ENCODE measurements around the gene CFAP210.

Gene CFAP210

DNA sequence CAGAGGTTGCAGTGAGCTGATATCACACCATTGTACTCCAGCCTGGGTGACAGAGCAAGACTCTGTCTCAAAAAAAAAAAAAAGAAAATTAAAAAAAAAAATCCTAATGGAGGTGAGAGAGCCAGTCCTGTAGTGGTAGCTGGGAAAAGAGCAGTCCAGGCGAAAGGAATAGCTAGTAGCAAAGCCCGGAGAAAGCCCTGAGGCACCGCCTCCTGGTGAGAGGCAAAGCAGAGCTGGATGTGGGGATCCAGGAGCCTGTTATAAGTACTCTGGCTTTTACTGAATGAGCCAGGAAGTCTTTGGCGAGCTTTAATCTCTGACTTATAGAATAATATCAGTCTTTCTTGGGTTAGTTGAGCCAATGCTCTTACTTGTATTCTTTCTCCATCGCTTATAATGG lies 32.9 kb upstream of the CFAP210 start:
- no peaks in the 10 kb centered on the region for H3K9me3 ChIP-seq (ENCODE audit: control insufficient read depth in 1 of 2, low read length in 2 of 2)
- no peak overlapping the region for H3K4me3 ChIP-seq (ENCODE audit: low read depth in 1 of 2, low read length in 2 of 2)
- H3K27me3 ChIP-seq (ENCODE audit: low read depth, low read length), result no peaks in the 10 kb centered on the region
- no peaks in the 10 kb centered on the region for H3K4me1 ChIP-seq (ENCODE audit: control insufficient read depth in 1 of 2, insufficient read depth in 2 of 2, low read length in 2 of 2)
- H3K36me3 ChIP-seq (ENCODE audit: control insufficient read depth in 1 of 2, insufficient read depth in 2 of 2, low read length in 2 of 2), result no peaks in the 10 kb centered on the region
- no peak overlapping the region for H3K27ac ChIP-seq (ENCODE audit: low read length)

DNA sequence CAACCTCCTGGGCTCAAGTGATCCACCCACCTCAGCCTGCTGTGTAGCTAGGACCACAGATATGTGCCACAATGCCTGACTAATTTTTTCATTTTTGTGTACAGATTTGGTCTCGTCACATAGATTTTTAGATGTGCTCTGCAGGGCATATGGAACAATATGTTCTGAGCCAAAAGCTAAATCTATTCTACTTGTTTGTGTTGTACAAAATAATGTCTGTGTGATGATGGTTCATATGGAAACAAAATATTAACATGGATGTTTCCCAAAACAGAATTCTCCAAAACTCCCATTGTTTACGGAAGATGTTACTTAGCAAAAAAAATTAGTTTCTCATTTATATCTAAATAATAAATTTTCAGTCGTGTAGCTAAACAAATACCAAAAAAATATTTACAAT lies 26.8 kb upstream of the CFAP210 start:
- Histone ChIP-seq H3K27ac (ENCODE audit: low read length) (no peak overlapping the region), H3K4me1 (ENCODE audit: control insufficient read depth in 1 of 2, insufficient read depth in 2 of 2, low read length in 2 of 2) (peaks cover 3 to 9% of the 10 kb centered on the region in 2 donors), H3K36me3 (ENCODE audit: control insufficient read depth in 1 of 2, insufficient read depth in 2 of 2, low read length in 2 of 2) (no peaks in the 10 kb centered on the region), H3K27me3 (ENCODE audit: low read depth, low read length) (no peaks in the 10 kb centered on the region), H3K4me3 (ENCODE audit: low read depth in 1 of 2, low read length in 2 of 2) (no peak overlapping the region), H3K9me3 (ENCODE audit: control insufficient read depth in 1 of 2, low read length in 2 of 2) (no peaks in the 10 kb centered on the region)

DNA sequence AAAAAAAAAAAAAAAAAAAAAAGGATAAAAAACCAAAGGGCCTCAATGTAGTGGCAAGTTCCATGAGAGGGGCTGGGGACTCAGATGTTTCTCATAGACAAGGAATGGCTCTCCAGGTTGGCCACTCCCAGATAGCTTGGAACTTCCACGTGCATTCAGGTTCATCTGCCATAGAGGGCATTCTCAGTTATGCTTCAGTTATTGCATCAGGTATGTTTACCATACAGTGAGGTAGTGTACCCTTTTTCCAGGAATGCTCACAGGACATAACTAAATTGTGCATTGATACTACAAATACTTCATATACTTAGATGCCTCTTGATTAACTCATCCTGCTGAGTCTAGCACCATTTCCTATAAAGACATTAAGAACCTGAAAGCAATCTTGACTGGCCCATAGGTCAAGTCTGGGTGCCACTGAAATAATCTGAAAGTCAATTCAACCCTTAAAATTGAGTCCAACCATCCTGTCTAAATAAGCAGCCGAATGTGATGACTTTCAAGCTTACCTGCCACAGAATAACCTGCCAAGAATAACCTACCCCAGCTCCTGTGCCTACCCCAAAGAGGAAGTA lies 24.8 kb upstream of the CFAP210 start:
- no peaks in the 10 kb centered on the region for H3K9me3 ChIP-seq (ENCODE audit: control insufficient read depth in 1 of 2, low read length in 2 of 2)
- no peak overlapping the region for H3K27ac ChIP-seq (ENCODE audit: low read length)
- no peak overlapping the region for H3K4me3 ChIP-seq (ENCODE audit: low read depth in 1 of 2, low read length in 2 of 2)
- H3K27me3 ChIP-seq (ENCODE audit: low read depth, low read length), result no peaks in the 10 kb centered on the region
- peaks cover 9 to 24% of the 10 kb centered on the region in 2 donors for H3K4me1 ChIP-seq (ENCODE audit: control insufficient read depth in 1 of 2, insufficient read depth in 2 of 2, low read length in 2 of 2)
- no peaks in the 10 kb centered on the region for H3K36me3 ChIP-seq (ENCODE audit: control insufficient read depth in 1 of 2, insufficient read depth in 2 of 2, low read length in 2 of 2)

DNA sequence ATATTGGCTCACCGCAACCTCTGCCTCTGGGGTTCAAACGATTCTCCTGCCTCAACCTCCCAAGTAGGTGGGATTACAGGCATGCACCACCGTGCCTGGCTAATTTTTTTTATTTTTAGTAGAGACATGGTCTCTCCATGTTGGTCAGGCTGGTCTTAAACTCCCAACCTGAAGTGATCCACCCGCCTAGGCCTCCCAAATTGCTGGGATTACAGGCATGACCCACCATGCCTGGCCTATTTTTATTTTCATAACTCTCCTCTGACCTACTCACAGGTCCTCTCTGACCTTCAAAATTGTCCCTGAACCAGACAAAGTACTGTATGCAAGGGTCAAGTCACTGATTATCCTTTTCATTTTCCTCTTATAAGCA lies 23.5 kb upstream of the CFAP210 start:
- Histone ChIP-seq H3K4me3 (ENCODE audit: low read depth in 1 of 2, low read length in 2 of 2) (no peak overlapping the region), H3K27me3 (ENCODE audit: low read depth, low read length) (no peaks in the 10 kb centered on the region), H3K27ac (ENCODE audit: low read length) (no peak overlapping the region), H3K4me1 (ENCODE audit: control insufficient read depth in 1 of 2, insufficient read depth in 2 of 2, low read length in 2 of 2) (peaks cover 9 to 24% of the 10 kb centered on the region in 2 donors), H3K36me3 (ENCODE audit: control insufficient read depth in 1 of 2, insufficient read depth in 2 of 2, low read length in 2 of 2) (no peaks in the 10 kb centered on the region), H3K9me3 (ENCODE audit: control insufficient read depth in 1 of 2, low read length in 2 of 2) (no peaks in the 10 kb centered on the region)

DNA sequence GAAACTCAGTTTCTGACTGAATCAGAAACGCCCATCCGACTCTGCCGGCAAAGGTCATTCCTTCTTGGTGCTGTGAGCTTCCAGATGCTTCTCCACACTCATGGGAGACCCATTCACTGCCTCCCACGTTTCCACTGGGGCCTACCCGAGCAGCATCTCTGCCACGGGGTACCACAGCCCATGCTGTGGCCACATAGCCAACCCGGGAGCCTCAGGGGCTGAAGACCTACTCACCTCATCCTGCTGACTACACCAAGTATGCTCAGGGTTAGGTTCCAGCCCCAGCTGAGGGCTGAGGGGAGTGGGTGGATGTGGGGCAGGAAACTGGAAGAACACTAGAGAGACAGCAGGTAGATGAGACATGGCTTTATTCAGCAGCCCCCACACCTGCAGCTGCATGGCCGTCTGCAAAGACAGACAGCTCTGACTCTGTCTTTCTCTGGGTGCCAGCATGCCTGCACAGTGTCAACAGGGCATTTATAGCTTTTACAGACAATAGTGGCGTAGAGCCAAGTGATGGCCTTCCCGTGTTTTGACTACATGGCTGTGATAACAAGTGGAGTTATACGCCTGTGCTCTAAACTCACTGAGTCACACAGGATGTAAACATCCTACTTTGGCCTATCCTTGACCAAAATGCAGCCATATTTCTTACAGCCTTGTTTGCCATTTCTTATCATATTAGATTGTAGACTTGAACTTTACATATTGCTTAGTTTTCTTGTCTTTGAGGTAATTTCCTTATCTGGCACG lies 22.9 kb upstream of the CFAP210 start:
- Histone ChIP-seq H3K27me3 (ENCODE audit: low read depth, low read length) (no peaks in the 10 kb centered on the region), H3K9me3 (ENCODE audit: control insufficient read depth in 1 of 2, low read length in 2 of 2) (no peaks in the 10 kb centered on the region), H3K27ac (ENCODE audit: low read length) (no peak overlapping the region), H3K36me3 (ENCODE audit: control insufficient read depth in 1 of 2, insufficient read depth in 2 of 2, low read length in 2 of 2) (no peaks in the 10 kb centered on the region), H3K4me1 (ENCODE audit: control insufficient read depth in 1 of 2, insufficient read depth in 2 of 2, low read length in 2 of 2) (peaks cover 11 to 24% of the 10 kb centered on the region in 2 donors), H3K4me3 (ENCODE audit: low read depth in 1 of 2, low read length in 2 of 2) (no peak overlapping the region)

DNA sequence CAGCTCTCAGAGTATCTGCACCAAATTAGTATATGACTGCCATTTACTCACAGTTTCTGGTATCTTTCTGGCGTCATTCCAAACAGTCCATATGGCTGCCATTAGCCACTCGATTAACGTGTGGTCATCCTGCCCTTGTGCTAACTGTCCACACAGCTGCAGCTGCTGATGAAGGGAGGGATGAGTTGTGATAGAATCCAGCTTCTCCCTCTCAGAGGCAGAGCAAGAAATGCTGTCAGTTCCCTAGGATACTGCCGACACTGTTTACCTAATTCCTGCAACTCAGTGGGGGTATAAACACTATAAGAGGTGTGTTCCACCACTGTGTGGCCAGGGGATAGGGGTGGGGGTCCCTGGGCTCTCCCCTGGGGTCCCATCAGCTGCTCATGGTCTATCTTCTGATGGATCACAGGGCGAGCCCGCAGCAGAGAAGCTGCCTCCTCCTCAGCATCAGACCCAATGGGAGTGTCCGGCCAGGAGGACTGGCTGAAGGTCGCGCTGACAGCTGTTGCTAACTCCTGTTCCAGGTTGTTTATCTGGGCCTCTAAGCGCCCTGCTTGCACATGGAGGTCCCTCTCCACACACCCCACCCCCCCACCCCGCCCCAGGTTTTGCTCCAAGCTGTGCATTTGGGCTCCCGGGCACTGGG lies 22.2 kb upstream of the CFAP210 start:
- H3K27ac ChIP-seq (ENCODE audit: low read length), result no peak overlapping the region
- H3K4me1 ChIP-seq (ENCODE audit: control insufficient read depth in 1 of 2, insufficient read depth in 2 of 2, low read length in 2 of 2), result peaks cover 13 to 24% of the 10 kb centered on the region in 2 donors
- H3K27me3 ChIP-seq (ENCODE audit: low read depth, low read length), result no peaks in the 10 kb centered on the region
- peak overlapping the region; percentile 33 to 57 for H3K4me3 ChIP-seq (ENCODE audit: low read depth in 1 of 2, low read length in 2 of 2)
- H3K36me3 ChIP-seq (ENCODE audit: control insufficient read depth in 1 of 2, insufficient read depth in 2 of 2, low read length in 2 of 2), result no peaks in the 10 kb centered on the region
- no peaks in the 10 kb centered on the region for H3K9me3 ChIP-seq (ENCODE audit: control insufficient read depth in 1 of 2, low read length in 2 of 2)

DNA sequence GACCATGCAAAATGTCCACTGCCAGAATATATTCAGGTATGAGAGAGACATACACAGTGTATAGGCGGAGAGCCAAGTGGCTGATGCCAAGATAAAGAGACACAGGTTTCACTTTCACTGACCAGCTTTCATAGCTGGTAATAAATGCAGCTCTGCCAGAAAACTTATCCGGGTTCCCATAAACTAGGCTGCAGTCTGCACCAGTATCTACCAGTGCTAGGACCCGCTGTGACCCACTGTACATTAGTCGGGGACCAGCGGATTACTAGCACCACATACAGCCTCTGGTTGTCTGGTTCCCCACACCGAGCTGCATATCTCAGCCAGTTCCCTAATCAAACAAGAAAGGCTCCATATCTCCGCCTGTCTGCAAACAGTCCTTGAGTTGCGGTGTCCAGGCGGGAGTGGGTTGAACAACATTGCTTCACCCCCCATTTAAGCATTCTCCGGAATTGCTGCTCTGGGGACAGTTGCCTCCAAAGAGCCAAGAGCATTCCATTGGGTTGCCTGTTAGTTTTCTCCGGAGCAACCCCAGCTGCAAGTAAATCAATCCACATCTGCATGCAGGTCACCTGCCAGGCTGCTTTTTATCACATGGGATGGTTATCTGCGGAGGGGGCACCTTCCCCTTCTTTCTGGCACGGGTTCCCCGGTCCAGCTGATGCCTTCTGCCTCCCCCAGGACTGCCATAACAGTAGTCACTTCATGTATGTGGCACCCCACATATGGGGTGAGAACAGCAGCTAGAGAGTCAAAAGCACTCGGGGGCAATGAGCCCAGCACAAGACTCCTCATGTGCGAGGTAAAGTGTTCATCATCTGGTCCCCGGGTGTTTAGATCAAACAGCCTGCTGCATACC lies 21.4 kb upstream of the CFAP210 start:
- Histone ChIP-seq H3K27ac (ENCODE audit: low read length) (no peak overlapping the region), H3K27me3 (ENCODE audit: low read depth, low read length) (no peaks in the 10 kb centered on the region), H3K4me1 (ENCODE audit: control insufficient read depth in 1 of 2, insufficient read depth in 2 of 2, low read length in 2 of 2) (peaks cover 13 to 24% of the 10 kb centered on the region in 2 donors), H3K36me3 (ENCODE audit: control insufficient read depth in 1 of 2, insufficient read depth in 2 of 2, low read length in 2 of 2) (no peaks in the 10 kb centered on the region), H3K4me3 (ENCODE audit: low read depth in 1 of 2, low read length in 2 of 2) (peak overlapping the region; percentile 33 to 57), H3K9me3 (ENCODE audit: control insufficient read depth in 1 of 2, low read length in 2 of 2) (no peaks in the 10 kb centered on the region)

DNA sequence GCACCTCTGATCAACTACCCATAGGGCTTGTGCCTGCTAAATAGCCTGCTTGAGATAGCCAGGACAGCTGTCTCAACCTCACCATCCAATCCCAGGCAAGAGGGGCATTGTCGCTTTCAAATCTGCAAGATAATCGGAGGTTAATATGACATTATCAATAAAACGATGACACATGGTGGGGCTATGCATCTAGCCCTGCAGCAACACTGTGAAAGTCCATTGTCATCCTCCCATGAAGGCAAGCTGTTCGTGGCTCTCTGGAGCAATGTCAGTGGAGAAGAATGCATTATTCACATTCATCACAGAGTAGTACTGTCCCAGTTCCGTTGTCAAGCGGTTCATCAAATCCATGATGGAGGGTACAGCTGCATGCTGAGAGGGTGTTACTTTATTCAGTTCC lies 20.5 kb upstream of the CFAP210 start:
- Histone ChIP-seq H3K4me1 (ENCODE audit: control insufficient read depth in 1 of 2, insufficient read depth in 2 of 2, low read length in 2 of 2) (peaks cover 13 to 28% of the 10 kb centered on the region in 2 donors), H3K27me3 (ENCODE audit: low read depth, low read length) (no peaks in the 10 kb centered on the region), H3K4me3 (ENCODE audit: low read depth in 1 of 2, low read length in 2 of 2) (peak overlapping the region; percentile 33 to 57), H3K9me3 (ENCODE audit: control insufficient read depth in 1 of 2, low read length in 2 of 2) (no peaks in the 10 kb centered on the region), H3K27ac (ENCODE audit: low read length) (no peak overlapping the region), H3K36me3 (ENCODE audit: control insufficient read depth in 1 of 2, insufficient read depth in 2 of 2, low read length in 2 of 2) (no peaks in the 10 kb centered on the region)

DNA sequence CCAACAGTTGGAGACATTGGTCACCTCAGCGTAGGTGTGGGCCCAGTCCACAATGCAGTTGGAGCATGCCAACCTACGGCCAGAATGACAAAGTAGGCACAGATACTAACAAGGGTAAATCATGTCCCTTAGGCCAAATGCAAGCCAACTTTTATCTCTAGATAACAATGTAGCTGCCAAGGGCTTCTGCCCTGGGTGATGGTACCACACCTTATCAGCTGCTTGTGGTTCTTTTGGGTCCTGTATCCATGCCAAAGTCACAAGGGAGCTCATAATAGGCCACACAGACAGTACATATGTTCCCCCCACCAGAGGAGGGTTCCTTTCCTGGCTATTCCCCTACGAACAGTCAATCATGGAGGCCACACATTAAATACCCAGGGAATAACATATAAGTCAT lies 19.1 kb upstream of the CFAP210 start:
- Histone ChIP-seq H3K27me3 (ENCODE audit: low read depth, low read length) (no peaks in the 10 kb centered on the region), H3K27ac (ENCODE audit: low read length) (no peak overlapping the region)

DNA sequence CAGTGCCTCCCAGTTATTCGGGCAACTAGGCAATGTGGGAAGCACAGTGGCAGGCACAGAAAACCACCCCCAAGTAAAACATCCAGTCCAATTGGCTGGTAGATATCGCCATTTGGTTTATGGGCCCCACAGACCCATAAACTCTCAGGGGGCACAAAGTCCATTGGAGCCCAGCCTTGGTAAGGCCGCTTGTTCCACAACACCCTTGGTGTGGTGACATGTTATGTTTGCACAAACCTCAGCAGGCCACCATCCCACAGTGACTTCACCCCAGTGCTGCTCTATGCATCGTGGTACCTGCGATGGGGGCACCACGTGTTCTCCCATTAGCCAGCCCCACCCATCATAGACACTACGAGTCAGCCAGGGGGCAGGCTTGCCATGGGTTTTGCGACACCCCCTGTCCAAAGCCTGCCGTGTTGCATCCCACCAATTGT lies 18.6 kb upstream of the CFAP210 start:
- H3K27ac ChIP-seq (ENCODE audit: low read length), result no peak overlapping the region
- no peaks in the 10 kb centered on the region for H3K27me3 ChIP-seq (ENCODE audit: low read depth, low read length)
- H3K9me3 ChIP-seq (ENCODE audit: control insufficient read depth in 1 of 2, low read length in 2 of 2), result no peaks in the 10 kb centered on the region
- no peak overlapping the region for H3K4me3 ChIP-seq (ENCODE audit: low read depth in 1 of 2, low read length in 2 of 2)
- peaks cover 13 to 28% of the 10 kb centered on the region in 2 donors for H3K4me1 ChIP-seq (ENCODE audit: control insufficient read depth in 1 of 2, insufficient read depth in 2 of 2, low read length in 2 of 2)
- no peaks in the 10 kb centered on the region for H3K36me3 ChIP-seq (ENCODE audit: control insufficient read depth in 1 of 2, insufficient read depth in 2 of 2, low read length in 2 of 2)

More for the DNA sequence above, 19.1 kb upstream of the CFAP210 start:
- H3K9me3 ChIP-seq (ENCODE audit: control insufficient read depth in 1 of 2, low read length in 2 of 2), result no peaks in the 10 kb centered on the region
- H3K4me3 ChIP-seq (ENCODE audit: low read depth in 1 of 2, low read length in 2 of 2), result no peak overlapping the region
- no peaks in the 10 kb centered on the region for H3K36me3 ChIP-seq (ENCODE audit: control insufficient read depth in 1 of 2, insufficient read depth in 2 of 2, low read length in 2 of 2)
- peaks cover 13 to 28% of the 10 kb centered on the region in 2 donors for H3K4me1 ChIP-seq (ENCODE audit: control insufficient read depth in 1 of 2, insufficient read depth in 2 of 2, low read length in 2 of 2)

Measured in muscle layer of duodenum (tissue), 2 donors.